Measurements from ENCODE around the gene JUND.
"Not testable (repeated sequence)": the region's sequence is repeated elsewhere in the genome, so short reads cannot be mapped to it uniquely, and the experiment has no call there.

DNA sequence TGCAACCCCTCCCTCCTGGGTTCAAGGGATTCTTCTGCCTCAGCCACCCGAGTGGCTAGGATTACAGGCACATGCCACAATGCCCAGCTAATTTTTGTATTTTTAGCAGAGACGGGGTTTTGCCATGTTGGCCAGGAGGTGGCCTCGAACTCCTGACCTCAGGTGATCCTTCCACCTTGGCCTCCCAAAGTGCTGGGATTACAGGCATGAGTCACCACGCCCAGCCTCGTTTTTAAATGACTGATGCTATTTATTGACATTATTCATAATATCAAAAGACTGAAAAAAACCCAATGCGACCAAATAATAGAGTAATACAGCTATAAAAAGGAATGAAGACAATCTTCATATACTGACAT, 42.9 kb upstream of the JUND start:
- not testable (repeated sequence) for TF ChIP-seq POLR2A (IDR thresholded peaks at IDR 0.05)
- TF ChIP-seq, protein P1, sequence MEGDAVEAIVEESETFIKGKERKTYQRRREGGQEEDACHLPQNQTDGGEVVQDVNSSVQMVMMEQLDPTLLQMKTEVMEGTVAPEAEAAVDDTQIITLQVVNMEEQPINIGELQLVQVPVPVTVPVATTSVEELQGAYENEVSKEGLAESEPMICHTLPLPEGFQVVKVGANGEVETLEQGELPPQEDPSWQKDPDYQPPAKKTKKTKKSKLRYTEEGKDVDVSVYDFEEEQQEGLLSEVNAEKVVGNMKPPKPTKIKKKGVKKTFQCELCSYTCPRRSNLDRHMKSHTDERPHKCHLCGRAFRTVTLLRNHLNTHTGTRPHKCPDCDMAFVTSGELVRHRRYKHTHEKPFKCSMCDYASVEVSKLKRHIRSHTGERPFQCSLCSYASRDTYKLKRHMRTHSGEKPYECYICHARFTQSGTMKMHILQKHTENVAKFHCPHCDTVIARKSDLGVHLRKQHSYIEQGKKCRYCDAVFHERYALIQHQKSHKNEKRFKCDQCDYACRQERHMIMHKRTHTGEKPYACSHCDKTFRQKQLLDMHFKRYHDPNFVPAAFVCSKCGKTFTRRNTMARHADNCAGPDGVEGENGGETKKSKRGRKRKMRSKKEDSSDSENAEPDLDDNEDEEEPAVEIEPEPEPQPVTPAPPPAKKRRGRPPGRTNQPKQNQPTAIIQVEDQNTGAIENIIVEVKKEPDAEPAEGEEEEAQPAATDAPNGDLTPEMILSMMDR (IDR thresholded peaks at IDR 0.05) = not testable (repeated sequence)
